H1 (cell line): ENCODE measurements around the gene EVX2.

Source experiments
- CEBPB ChIP-seq: IDR thresholded peaks from 2 replicates; pipeline ENCODE4 v1.6.1; 2012; ENCODE audit warnings: low read depth, low read length
- CHD2 ChIP-seq: IDR thresholded peaks from 2 replicates; pipeline ENCODE4 v1.6.1; 2012; ENCODE audit warnings: low read length, improper control_type of control experiment
- EP300 ChIP-seq, 2 experiments: IDR thresholded peaks; 1 replicate in 1 of 2; 2 replicates in 1 of 2; pipeline ENCODE4 v1.6.1; 2011 to 2012; ENCODE audit warnings: low read depth in 2 of 2, low read length in 2 of 2, mild to moderate bottlenecking in 2 of 2, borderline replicate concordance in 1 of 2, inconsistent platforms in 1 of 2, moderate library complexity in 1 of 2
- EZH2 ChIP-seq: fragments of 200-600 bp; sonication (generic); IDR thresholded peaks from 2 replicates; pipeline ENCODE4 v1.7.1; 2012; ENCODE audit warnings: low read depth, mild to moderate bottlenecking, moderate library complexity, low read length, inconsistent platforms; ENCODE audit not compliant: severe bottlenecking
- JUND ChIP-seq: IDR thresholded peaks from 2 replicates; pipeline ENCODE4 v1.6.1; 2011; ENCODE audit warnings: mild to moderate bottlenecking, improper control_type of control experiment, low read length
- POLR2AphosphoS5 ChIP-seq: IDR thresholded peaks from 2 replicates; pipeline ENCODE4 v1.6.1; 2011; ENCODE audit warnings: low read depth, low read length
- POU5F1 ChIP-seq: IDR thresholded peaks from 2 replicates; pipeline ENCODE4 v1.6.1; 2011; ENCODE audit warnings: low read depth, mild to moderate bottlenecking, low read length, moderate library complexity
- TAF1 ChIP-seq: IDR thresholded peaks from 2 replicates; pipeline ENCODE4 v1.6.1; 2011; ENCODE audit warnings: mild to moderate bottlenecking, low read depth, low read length
- YY1 ChIP-seq: IDR thresholded peaks from 2 replicates; pipeline ENCODE4 v1.6.1; 2011; ENCODE audit warnings: low read depth, mild to moderate bottlenecking, low read length
- TF ChIP-seq, protein P1 (sequence below), 3 experiments: IDR thresholded peaks; 1 replicate in 2 of 3; 2 replicates in 1 of 3; pipeline versions ENCODE4 v1.5.1 to v1.6.1; 2011; ENCODE audit warnings: low read length in 3 of 3, mild to moderate bottlenecking in 3 of 3, inconsistent platforms in 2 of 3, low read depth in 1 of 3, moderate library complexity in 1 of 3; ENCODE audit not compliant: insufficient read depth in 1 of 3; ENCODE audit errors: control extremely low read depth in 1 of 3
- TF ChIP-seq, protein P2 (sequence below): IDR thresholded peaks from 2 replicates; pipeline ENCODE4 v1.6.1; 2011; ENCODE audit warnings: low read depth, mild to moderate bottlenecking, low read length; ENCODE audit not compliant: insufficient read depth

DNA sequence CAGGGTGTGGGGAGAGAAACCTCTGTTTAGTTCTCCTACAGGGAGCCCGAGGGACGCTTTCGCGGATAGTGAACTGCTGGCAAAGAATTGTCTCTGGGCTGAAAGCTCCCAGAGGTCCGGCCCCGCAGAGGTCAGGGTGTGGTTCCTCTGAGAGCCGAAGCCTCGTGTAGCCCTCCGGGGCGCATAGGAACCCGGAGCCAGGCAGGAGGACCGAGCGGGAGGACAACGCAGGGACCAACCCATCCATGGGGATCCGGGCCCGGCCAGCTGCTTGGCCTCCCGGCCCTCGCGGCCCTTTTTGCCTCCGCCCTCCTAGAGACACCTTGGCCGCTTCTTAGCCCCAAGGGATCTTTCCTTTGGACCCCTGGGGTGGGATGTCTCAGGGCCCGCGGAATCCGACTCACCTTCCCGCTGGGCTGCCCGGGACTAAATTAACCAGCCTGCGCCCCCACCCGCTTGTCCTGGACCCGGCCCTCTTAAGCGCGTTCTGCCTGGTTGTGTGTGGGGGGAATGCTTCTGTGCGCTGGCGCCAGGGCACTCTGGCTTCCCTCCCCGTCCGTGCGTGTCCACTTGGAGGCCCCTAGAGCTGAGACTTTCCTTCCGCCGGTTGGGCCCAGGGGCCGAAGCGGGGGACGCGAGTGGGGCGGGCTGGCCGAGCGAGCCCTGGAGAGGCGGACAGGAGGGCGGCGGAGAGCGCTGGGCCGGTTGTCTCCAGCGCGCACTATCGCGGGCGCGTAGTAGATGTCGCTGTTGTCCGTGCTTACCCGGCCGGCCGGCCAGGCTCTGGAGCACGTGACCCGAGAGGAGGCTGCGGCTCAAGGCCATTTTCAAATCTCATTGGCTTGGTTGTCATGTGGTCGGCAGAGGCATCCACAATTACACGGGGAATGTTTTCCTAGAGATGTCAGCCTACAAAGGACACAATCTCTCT lies 32.4 kb upstream of the EVX2 start, which contains the start of gene HOXD10:
- no peak for TF ChIP-seq CEBPB
- TF ChIP-seq JUND = no peak
- no peak for TF ChIP-seq POLR2AphosphoS5
- no peak for TF ChIP-seq EP300 (IDR thresholded peaks at IDR 0.05; ENCODE audit: borderline replicate concordance in 1 of 2, low read depth in 2 of 2, low read length in 2 of 2)
- TF ChIP-seq, protein P1, sequence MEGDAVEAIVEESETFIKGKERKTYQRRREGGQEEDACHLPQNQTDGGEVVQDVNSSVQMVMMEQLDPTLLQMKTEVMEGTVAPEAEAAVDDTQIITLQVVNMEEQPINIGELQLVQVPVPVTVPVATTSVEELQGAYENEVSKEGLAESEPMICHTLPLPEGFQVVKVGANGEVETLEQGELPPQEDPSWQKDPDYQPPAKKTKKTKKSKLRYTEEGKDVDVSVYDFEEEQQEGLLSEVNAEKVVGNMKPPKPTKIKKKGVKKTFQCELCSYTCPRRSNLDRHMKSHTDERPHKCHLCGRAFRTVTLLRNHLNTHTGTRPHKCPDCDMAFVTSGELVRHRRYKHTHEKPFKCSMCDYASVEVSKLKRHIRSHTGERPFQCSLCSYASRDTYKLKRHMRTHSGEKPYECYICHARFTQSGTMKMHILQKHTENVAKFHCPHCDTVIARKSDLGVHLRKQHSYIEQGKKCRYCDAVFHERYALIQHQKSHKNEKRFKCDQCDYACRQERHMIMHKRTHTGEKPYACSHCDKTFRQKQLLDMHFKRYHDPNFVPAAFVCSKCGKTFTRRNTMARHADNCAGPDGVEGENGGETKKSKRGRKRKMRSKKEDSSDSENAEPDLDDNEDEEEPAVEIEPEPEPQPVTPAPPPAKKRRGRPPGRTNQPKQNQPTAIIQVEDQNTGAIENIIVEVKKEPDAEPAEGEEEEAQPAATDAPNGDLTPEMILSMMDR (IDR thresholded peaks at IDR 0.05; ENCODE audit: control extremely low read depth in 1 of 3, insufficient read depth in 1 of 3, low read depth in 1 of 3, low read length in 3 of 3) = peak; percentile 58 to 73 (median 62)
- peak; percentile 22; the same call in 1 of the 2 replicates for TF ChIP-seq CHD2
- no peak for TF ChIP-seq POU5F1
- peak; percentile 86 for TF ChIP-seq EZH2
- no peak for TF ChIP-seq TAF1
- no peak for TF ChIP-seq YY1
- TF ChIP-seq, protein P2, sequence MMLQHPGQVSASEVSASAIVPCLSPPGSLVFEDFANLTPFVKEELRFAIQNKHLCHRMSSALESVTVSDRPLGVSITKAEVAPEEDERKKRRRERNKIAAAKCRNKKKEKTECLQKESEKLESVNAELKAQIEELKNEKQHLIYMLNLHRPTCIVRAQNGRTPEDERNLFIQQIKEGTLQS = peak; percentile 80
